Measurements from ENCODE around the gene SPOCK1. TPM values are rescaled to one million over a fixed set of nuclear protein-coding genes. Genes with fewer than 3 reads are reported as not detected.

Gene SPOCK1
- total and polyA plus RNA-seq, 9 of the 15 experiments (the other 6 are each of a cell fraction or from before 2014, with no cell fraction given): 0.01 to 0.35 (median 0.04) TPM; not detected in 6

- FAIRE-seq (no peak), ATAC-seq (no peak), DNase-seq (ENCODE audit: extremely low read depth in 1 of 4, low spot score in 3 of 4) (no peak)
- no peak overlapping the region for H2AFZ ChIP-seq (ENCODE audit: low read depth, low read length)
- in situ Hi-C loops (cut with MboI) (no loop called here), intact Hi-C loops (cut with micrococcal nuclease) (no loop called here)
- no peaks in the 10 kb centered on the region for H3K4me1 ChIP-seq (replicated peaks in 1 of 2; ENCODE audit: control insufficient read depth in 2 of 2, insufficient read depth in 2 of 2, low read length in 2 of 2)
- H4K20me1 ChIP-seq (replicated peaks; ENCODE audit: control insufficient read depth, insufficient read depth, low read length): no peaks in the 10 kb centered on the region
- no peak overlapping the region for H3K4me3 ChIP-seq
- no peak overlapping the region for H3K9ac ChIP-seq (ENCODE audit: insufficient read depth in 1 of 2, low read depth in 2 of 2, low read length in 2 of 2)
- H3K4me2 ChIP-seq (ENCODE audit: insufficient read depth, low read length): no peak overlapping the region
- TF ChIP-seq TSHZ1 (CRISPR knock-in tag; IDR thresholded peaks at IDR 0.05) (no peak), ZNF639 (CRISPR knock-in tag; conservative IDR thresholded peaks at IDR 0.05 in 1 of 2, IDR thresholded peaks at IDR 0.05 in 1 of 2) (no peak), POLR2G (IDR thresholded peaks at IDR 0.05; ENCODE audit: low read depth, low read length) (no peak), ZNF511 (CRISPR knock-in tag; IDR thresholded peaks at IDR 0.05) (no peak), AFF1 (IDR thresholded peaks at IDR 0.05; ENCODE audit: low read depth in 1 of 2, partially characterized antibody in 2 of 2) (no peak), TOE1 (IDR thresholded peaks at IDR 0.05; ENCODE audit: borderline replicate concordance) (no peak), TOE1 (CRISPR knock-in tag; IDR thresholded peaks at IDR 0.05; ENCODE audit: borderline replicate concordance, low read depth) (no peak), SAP30 (IDR thresholded peaks at IDR 0.05; ENCODE audit: borderline replicate concordance, insufficient read depth, low read depth, low read length, poor library complexity, severe bottlenecking) (no peak)
- H3K9me1 ChIP-seq (ENCODE audit: control insufficient read depth, insufficient read depth, low read length): no peaks in the 10 kb centered on the region
- no peaks in the 10 kb centered on the region for H3K27me3 ChIP-seq (ENCODE audit: control insufficient read depth in 2 of 2, insufficient read depth in 2 of 2, low read length in 2 of 2)
- no peaks in the 10 kb centered on the region for H3K79me2 ChIP-seq (ENCODE audit: control insufficient read depth, insufficient read depth, low read length)
- no TSS peak for BruUV-seq (replicated peaks)
- ChIA-PET CTCF (ENCODE audit: low intra/inter-chr PET ratio) (no interaction called here), POLR2A (no interaction called here)
- H3K9me3 ChIP-seq (replicated peaks; ENCODE audit: control insufficient read depth, insufficient read depth, low read depth, low read length): no peaks in the 10 kb centered on the region
- WGBS (ENCODE audit: insufficient coverage, low coverage, missing lambda C conversion rate): 2% methylated on average over 8 of the region's 8 CpGs
- no peak overlapping the region for H3K27ac ChIP-seq (ENCODE audit: extremely low read depth, low read depth, low read length)
- no peaks in the 10 kb centered on the region for H3K36me3 ChIP-seq (ENCODE audit: control insufficient read depth, insufficient read depth, low read length)
These were observed 183.4 kb downstream of the SPOCK1 start for GRCh38 chr5:137315534-137316345.
